ENCODE measurements around the gene RAMP3.
"Not testable (repeated sequence)": the region's sequence is repeated elsewhere in the genome, so short reads cannot be mapped to it uniquely, and the experiment has no call there.

RAMP3 gene

GRCh38 chr7:45202625-45203024 is 45.0 kb downstream of the RAMP3 start:
- Histone ChIP-seq H3K27ac (ENCODE audit: poor library complexity, severe bottlenecking) (no peak overlapping the region), H3K36me3 (ENCODE audit: low read depth) (no peaks in the 10 kb centered on the region), H3K4me1 (ENCODE audit: insufficient read depth, poor library complexity, severe bottlenecking) (no peaks in the 10 kb centered on the region), H3K9me3 (ENCODE audit: severe bottlenecking) (no peaks in the 10 kb centered on the region), H3K27me3 (ENCODE audit: insufficient read depth, poor library complexity, severe bottlenecking) (peaks cover 8% of the 10 kb centered on the region), H3K4me3 (ENCODE audit: severe bottlenecking) (no peak overlapping the region)
- DNase-seq (ENCODE audit: low spot score) (no peak), ATAC-seq (ENCODE audit: low read depth) (no peak)
- no peak for TF ChIP-seq CTCF (IDR thresholded peaks at IDR 0.05; ENCODE audit: poor library complexity, severe bottlenecking)

GRCh38 chr7:45203036-45203435 is 45.4 kb downstream of the RAMP3 start:
- DNase-seq (ENCODE audit: low spot score): no peak
- Histone ChIP-seq H3K4me1 (ENCODE audit: insufficient read depth, poor library complexity, severe bottlenecking) (no peaks in the 10 kb centered on the region), H3K4me3 (ENCODE audit: severe bottlenecking) (no peak overlapping the region), H3K27me3 (ENCODE audit: insufficient read depth, poor library complexity, severe bottlenecking) (peaks cover 13% of the 10 kb centered on the region), H3K9me3 (ENCODE audit: severe bottlenecking) (no peaks in the 10 kb centered on the region), H3K27ac (ENCODE audit: poor library complexity, severe bottlenecking) (no peak overlapping the region), H3K36me3 (ENCODE audit: low read depth) (no peaks in the 10 kb centered on the region)
- no peak for ATAC-seq (ENCODE audit: low read depth)
- TF ChIP-seq CTCF (IDR thresholded peaks at IDR 0.05; ENCODE audit: poor library complexity, severe bottlenecking): no peak

GRCh38 chr7:45203459-45203858 is 45.9 kb downstream of the RAMP3 start:
- no peak for TF ChIP-seq CTCF (IDR thresholded peaks at IDR 0.05; ENCODE audit: poor library complexity, severe bottlenecking)
- DNase-seq (ENCODE audit: low spot score) (no peak), ATAC-seq (ENCODE audit: low read depth) (no peak)
- Histone ChIP-seq H3K4me3 (ENCODE audit: severe bottlenecking) (no peak overlapping the region), H3K9me3 (ENCODE audit: severe bottlenecking) (no peaks in the 10 kb centered on the region), H3K4me1 (ENCODE audit: insufficient read depth, poor library complexity, severe bottlenecking) (no peaks in the 10 kb centered on the region), H3K27ac (ENCODE audit: poor library complexity, severe bottlenecking) (no peak overlapping the region), H3K36me3 (ENCODE audit: low read depth) (no peaks in the 10 kb centered on the region), H3K27me3 (ENCODE audit: insufficient read depth, poor library complexity, severe bottlenecking) (peaks cover 15% of the 10 kb centered on the region)

- no peak overlapping the region for H3K27ac ChIP-seq (ENCODE audit: poor library complexity, severe bottlenecking)
- H3K36me3 ChIP-seq (ENCODE audit: low read depth): no peaks in the 10 kb centered on the region
- ATAC-seq (ENCODE audit: low read depth): peak; percentile 46
- no peaks in the 10 kb centered on the region for H3K9me3 ChIP-seq (ENCODE audit: severe bottlenecking)
- H3K4me3 ChIP-seq (ENCODE audit: severe bottlenecking): no peak overlapping the region
- H3K4me1 ChIP-seq (ENCODE audit: insufficient read depth, poor library complexity, severe bottlenecking): no peaks in the 10 kb centered on the region
- DNase-seq (ENCODE audit: low spot score): no peak
- H3K27me3 ChIP-seq (ENCODE audit: insufficient read depth, poor library complexity, severe bottlenecking): peaks cover 19% of the 10 kb centered on the region
- TF ChIP-seq CTCF (IDR thresholded peaks at IDR 0.05; ENCODE audit: poor library complexity, severe bottlenecking): no peak
These were observed 46.4 kb downstream of the RAMP3 start for GRCh38 chr7:45203936-45204445.

- not testable (repeated sequence) for DNase-seq (ENCODE audit: low spot score); H3K27ac ChIP-seq (ENCODE audit: poor library complexity, severe bottlenecking); H3K36me3 ChIP-seq (ENCODE audit: low read depth); H3K4me3 ChIP-seq (ENCODE audit: severe bottlenecking); ATAC-seq (ENCODE audit: low read depth); H3K4me1 ChIP-seq (ENCODE audit: insufficient read depth, poor library complexity, severe bottlenecking); H3K9me3 ChIP-seq (ENCODE audit: severe bottlenecking)
- peaks cover 20% of the 10 kb centered on the region for H3K27me3 ChIP-seq (ENCODE audit: insufficient read depth, poor library complexity, severe bottlenecking)
These were observed 48.7 kb downstream of the RAMP3 start for GRCh38 chr7:45206266-45206665.

GRCh38 chr7:45209909-45210308 is 52.3 kb downstream of the RAMP3 start:
- peaks cover 29% of the 10 kb centered on the region for H3K27me3 ChIP-seq (ENCODE audit: insufficient read depth, poor library complexity, severe bottlenecking)
- H3K27ac ChIP-seq (ENCODE audit: poor library complexity, severe bottlenecking); ATAC-seq (ENCODE audit: low read depth): not testable (repeated sequence)

More at GRCh38 chr7:45209909-45210308, 52.3 kb downstream of the RAMP3 start:
- H3K9me3 ChIP-seq (ENCODE audit: severe bottlenecking); DNase-seq (ENCODE audit: low spot score); H3K4me1 ChIP-seq (ENCODE audit: insufficient read depth, poor library complexity, severe bottlenecking); H3K36me3 ChIP-seq (ENCODE audit: low read depth); H3K4me3 ChIP-seq (ENCODE audit: severe bottlenecking): not testable (repeated sequence)

All from RWPE2 (cell line).